ENCODE results near the gene BDKRB2.

Gene BDKRB2

DNA sequence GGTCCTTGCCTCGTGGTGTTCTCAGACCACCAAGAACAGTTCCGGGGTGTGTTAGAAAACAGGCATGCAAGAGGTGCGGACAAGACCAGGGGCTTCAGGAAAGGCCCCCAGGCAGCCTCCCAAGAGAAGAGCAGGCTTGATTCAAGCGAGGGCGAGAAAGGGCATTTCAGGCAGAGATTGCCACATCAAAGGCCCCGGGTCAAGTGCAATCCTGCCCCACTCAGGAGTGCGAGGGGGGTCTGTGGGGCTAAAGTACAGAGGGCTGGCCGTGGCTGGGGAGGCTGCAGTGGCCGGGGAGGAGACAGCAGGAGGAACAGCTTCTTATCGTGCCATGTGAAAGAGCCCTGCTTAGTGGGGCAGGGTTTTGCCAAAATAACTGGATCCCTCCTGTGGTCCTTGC, 2.7 kb upstream of the BDKRB2 start:
- no peak for DNase-seq

DNA sequence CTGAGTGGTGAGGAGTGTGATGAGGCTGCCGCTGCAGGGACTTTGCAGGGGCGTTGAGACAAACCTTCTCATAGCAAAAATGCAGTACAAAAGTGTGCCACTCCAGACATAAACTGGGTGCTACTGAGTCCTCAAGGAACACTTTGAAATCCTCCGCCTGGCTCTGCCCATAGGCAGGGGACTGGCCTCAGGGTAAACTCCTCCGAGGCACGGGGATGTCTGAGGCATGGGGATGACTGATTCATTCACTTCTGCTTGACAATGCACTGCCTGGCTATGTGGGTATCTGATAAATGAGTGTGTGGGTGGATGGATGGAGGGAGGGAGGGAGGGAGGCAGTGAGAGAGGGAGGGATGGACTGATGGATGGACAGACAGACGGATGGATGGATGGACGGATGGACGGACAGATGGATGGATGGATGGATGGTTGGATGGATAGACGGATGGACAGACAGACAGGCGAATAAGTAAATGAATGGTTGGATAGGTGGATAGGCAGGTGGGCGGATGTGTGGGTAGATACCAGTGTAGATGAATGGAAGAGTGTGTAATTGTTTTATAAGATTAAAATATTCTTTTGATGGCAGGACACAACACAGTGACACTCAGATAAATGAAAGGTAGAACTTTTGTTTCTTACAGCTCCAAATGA, 2.1 kb upstream of the BDKRB2 start:
- DNase-seq = no peak

DNA sequence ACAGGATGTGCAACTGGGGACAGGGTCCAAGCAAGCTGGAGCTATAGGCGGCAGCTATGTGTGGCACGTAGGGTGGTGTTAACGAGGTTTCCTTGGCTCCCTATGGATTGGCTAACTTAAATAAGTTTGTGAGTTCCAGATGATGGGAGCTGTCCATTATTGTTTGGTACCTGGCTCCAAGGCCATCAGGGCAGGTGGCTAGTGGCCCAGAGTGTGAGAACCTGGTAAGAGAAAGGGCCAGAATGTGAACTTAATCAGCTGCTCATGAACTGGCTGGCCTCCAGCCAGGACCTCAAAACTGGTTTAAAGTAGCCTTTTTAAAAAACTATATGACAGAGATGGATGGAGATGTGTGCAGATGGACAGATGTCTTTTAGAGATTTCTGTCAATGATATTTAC, 1.5 kb upstream of the BDKRB2 start:
- no peak for DNase-seq

DNA sequence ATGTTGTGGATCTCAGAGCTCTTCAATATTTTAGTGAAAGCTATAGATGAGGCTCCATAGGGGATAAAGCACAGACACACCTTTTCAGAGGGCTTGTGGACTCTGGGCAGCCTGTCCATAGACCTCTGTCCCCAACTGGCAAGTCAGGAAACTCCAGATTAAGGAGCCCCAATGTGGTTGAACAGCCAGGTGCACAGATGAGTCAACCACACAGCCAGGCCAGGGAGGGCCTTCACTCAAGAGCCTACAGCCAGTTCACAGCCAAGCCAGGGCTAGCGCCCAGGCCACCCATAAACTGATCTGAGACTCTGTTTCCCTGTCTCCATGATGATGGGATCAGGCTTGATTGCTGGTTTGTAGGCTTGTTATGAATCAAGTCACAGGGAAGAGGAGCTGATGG, 1.0 kb upstream of the BDKRB2 start:
- no peak for DNase-seq

DNA sequence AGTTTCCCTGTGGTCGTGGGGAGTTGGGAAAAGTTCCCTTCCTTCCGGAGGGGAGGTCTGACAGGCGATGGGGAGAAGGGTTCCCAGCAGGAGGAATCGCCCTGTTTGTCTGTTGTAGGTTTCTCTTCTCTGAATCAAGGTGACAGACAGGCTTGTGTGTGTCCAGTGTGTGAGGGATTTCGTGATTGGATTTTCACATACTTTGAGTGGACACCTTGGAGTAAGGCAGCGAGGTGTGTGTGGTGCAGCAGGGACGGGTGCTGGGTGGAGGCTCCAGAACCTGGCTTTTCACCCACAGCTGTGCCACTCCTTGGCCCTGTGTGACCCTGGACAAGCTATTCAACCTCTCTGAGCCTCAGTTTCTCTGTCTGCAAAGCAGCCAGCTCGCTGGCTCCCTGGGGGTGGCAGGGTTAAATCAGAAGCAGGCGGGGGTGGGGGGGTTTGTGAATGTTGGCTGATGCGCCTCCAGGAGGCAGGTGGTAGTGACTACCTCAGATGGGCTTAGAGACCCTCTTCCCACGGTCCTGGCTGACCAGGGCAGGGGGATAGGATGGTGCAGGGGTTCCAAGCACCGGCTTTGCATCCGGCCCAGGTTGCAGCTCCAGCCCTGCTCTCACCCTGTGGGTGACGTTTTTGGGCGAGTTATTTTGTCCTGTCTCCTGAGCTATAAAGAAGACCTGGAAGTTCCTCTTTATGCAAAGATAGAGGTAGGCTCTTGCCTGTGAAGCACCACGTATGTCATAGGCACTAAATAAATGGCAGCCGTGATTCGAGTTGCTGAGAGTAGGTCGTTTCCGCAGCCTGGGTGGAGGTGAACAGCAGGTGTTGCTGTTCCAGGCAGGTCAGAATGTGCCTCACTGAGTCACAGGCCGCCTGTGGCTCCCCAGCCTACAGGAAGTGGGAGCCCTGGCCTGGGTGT, 679 bp downstream of the BDKRB2 start:
- DNase-seq = no peak

DNA sequence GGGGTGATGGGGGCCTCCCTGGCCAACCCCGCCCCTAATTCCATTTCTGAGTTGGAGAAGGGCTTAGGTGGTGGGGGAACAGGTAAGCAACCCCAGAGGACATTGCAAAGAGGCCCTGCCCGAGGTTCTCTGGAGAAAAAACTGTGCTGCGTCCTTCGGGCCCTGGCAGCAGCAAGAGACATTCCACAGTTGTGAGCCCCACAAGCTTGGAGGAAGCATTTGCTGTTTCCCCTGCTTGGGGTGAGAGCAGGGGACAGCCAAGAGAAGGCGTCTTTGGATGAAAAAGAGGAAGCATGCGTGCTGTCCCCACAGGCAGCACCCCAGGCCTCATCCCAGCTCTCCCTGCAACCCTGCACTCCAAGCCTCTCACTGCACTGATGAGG, 1.3 kb downstream of the BDKRB2 start:
- DNase-seq = no peak

DNA sequence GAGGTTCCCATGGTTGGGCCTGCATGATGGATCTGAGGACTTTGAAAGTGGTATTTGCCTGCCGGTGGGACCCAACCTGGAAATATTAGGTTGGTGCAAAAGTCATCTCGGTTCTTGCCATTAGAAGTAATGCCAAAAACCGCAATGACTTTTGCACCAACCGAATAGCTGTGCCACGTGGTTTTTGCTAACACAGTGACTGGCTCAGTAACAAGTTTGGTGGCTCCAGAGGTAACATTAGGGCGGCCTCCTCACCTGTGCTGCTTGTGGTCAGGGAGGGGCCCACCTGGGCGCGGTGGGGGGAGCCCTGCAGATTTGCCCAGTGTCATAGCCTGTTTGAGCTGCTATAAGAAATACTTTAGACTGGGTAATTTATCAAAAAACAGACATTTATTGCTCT, 1.8 kb downstream of the BDKRB2 start:
- no peak for DNase-seq

DNA sequence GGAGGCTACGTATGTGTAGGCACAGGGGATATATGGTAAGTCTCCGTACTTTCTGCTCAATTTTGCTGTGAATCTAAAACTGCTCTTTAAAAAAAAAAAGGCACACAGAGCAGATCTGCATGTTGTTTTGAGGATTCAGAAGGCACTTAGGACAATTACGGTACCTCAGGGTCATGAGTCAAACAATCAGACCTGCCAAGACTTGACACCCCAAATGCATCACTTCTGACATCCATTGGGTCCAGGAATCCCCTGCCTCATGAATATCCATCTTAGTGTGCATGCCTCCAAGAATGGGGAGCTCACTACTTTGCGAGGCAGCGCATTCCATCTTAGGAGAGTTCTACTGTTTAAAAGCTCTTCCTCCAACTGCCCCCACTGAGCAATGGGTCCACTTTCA, 3.0 kb downstream of the BDKRB2 start:
- DNase-seq = no peak

DNA sequence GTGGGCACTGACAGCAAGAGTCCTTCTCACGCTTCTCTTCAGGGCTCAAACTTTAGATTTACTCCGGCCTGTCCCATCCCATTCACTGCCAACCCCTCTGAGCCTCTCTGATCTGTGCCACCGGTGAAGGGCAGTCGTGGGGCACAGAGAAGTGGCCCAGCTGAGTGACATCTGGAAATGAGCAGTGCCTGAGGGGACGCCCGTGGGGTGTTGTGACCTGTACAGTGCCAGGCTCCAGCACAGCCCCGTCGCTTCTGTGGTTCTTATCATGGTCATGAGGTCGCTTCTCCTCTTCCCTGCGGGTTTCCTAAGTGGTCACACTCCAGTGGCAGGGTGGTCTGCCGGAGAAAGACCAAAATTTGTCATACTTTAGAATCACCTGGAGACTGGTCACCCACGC, 4.1 kb downstream of the BDKRB2 start:
- DNase-seq = no peak

DNA sequence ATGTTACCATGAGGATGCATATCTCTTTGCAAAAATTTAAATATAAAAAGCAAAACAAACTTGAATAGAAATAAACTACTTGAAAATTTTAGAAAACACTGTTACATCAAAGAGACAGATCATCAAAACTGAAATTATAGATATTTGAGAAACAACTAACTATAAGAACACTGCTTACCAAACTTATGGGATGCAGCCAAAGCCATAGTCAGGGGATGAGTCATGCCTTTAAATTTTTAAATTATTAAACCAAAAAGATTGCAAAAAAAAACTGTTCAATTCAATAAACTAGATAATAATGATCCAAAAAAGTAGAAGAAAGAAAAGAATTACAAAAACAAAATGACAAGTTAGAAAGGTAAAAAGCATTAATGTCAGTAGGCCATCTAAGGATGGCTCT, 7.5 kb downstream of the BDKRB2 start:
- DNase-seq = no peak

DNA sequence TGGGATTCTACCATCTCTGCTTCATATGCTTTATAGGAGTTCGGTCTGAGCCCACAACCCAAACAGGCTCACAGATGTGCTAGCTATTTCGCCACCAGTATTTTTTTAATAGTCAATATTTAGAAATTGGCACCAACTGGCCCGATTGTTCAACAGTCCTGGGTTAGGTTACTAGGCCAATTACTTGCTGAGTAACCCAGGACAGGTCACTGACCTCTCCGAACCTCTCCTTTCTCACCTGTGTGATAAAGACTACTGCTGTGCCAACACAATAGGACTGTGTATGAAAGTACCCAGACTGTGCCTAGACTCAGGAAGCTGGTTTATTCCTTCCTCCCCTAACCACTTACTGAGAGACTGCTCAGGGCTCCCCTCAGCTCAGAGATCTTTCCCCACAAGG, 8.3 kb downstream of the BDKRB2 start:
- no peak for DNase-seq

DNA sequence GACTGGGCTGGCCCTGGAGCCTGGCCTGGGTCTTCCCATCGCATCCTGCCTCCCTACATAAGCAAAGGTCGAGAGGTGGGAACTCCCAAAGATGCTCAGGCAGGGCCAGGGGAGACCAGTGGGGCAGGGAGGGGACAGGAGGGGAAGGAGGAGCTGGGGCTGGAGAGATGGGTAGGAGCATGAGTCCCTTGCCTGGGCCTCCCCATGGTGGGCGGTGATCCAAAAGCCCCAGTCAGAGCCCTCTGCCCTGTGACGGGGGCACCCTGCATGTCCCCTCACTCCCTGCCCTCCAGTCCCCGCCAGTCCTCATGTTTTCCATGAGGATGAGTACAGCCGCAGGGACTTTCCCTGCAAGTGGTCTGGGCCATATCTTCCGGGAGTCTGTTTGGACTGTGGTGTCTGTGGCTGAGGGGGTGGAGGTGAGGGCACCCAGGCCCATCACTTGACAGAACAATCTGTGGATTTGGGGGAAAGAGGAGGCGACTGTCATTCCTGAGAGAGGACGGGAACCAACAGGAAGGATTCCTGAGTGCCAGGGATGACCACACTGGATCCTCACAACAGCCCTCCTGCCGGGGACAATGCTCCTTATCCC, 9.3 kb downstream of the BDKRB2 start:
- DNase-seq = no peak

DNA sequence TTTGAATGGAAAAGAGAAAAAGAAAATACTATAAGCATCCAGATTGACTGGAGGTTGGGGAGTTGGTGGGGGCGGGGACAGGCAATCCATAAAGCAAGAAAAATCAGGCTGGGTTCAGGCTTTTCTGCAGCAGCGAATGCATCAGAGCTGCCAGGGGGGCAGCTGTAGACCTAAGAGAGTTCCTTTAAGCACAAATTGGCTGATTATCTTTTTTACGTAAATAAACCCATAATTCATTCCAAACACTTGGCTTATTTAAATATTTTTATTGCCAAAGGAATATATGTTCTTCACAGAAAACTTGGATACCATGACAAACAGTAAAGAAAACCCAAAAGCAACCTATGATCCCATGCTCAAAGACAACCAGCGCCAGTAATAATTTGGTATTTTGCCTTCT, 10.2 kb downstream of the BDKRB2 start:
- DNase-seq = no peak

DNA sequence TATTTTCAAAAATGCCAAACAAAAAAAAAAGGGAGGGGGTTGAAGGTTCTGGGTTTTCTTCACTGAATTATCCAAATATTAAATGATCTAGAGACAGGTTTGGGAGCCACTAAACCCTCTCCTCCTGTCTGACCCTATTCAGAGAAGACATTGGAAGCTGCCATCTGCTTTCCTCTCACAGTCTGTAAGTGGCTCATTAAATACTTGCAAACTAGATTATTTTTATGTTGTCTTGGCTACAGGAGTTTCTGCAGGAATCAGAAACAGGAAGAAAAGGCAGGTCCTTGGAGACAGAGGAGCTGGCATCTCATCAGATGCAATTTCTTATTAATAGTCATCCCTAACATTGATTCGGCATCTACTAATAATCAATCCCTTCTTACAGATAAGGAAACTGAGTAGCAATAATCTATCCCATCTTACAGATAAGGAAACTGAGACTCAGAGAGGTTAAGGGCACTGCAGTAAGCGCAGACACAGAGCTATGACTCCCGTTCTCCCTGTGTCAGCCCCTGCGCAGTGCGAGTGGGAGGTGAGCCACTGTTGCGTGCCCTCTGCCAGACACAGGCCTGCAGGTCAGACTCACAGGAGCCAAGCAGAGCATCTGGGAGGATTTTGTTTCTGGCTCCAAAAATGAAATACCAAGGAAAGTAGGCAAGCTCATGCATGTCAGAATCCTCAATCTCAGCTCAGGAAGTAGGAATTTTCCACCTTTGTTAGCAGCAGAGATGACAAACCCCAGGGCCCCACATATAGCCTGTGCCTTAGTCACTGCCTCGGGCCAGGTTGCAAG, 11.0 kb downstream of the BDKRB2 start:
- DNase-seq = no peak

DNA sequence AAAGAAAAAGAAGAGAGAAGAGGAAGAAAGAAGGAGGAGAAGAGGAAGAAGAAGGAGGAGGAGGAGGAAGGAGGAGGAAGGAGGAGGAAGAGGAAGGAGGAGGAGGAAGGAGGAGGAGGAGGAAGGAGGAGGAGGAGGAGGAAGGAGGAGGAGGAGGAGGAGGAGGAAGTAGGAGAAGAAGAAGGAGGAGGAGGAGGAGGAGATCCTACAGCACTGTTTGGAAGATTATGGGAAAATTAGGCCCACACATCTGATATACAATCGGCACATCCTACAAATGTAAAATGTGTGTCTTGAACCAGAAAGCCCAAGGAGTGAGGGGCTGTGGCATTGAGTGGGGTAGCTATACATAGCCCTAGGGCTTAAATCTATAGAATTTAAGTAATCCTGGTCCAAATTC, 12.0 kb downstream of the BDKRB2 start:
- DNase-seq = no peak

DNA sequence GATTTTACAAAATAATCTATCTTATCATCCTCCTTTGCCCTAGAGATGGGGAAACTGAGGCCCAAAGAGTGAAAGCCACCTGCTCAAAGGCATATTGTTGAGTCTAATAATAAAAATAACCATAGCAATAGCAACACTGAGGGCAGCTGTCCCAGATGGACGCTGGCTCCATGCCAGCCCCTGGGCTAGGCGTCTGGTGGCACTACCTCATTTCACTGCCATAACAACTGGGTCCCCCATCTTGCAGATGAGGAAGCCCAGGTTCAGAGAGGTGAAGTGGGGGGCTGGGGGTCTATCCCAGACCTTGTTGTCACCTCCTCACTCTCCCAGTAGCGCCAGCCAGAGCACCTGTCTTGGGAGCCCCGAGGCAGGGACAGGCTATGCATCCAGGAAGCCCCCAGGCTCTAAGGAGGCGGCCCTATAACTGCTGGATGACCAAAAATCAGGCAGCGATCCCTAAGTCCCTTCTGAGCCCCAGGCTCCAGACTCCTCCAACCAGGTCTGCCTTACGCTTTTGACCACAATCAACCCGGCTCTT, 12.8 kb downstream of the BDKRB2 start:
- DNase-seq = peak; percentile 14

DNA sequence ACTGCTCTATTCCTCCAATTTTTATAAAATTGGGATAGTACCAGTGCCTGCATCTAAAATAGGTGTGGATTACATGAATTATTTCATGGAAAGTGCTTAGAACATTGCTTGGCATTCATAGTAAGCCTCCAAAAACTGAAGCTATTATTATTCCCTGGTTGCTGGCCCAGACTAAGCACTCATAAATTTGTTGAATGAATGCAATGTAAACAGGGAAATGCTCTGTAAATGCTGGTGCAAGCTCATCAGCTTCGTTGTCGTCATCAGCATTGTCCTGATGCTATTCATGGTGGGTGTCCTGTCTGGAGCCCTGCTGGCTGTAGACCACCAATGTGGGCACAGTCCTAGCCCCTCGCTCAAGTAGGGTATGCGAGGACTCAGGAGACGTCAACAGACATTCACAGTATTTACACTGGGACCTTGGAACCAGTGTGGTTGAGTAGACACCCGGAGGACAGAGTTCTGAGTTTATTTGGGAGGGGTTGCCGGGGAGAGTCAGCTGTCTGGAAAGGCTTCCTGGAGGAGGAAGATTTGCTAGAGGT, 16.5 kb downstream of the BDKRB2 start:
- DNase-seq = peak; percentile 57

DNA sequence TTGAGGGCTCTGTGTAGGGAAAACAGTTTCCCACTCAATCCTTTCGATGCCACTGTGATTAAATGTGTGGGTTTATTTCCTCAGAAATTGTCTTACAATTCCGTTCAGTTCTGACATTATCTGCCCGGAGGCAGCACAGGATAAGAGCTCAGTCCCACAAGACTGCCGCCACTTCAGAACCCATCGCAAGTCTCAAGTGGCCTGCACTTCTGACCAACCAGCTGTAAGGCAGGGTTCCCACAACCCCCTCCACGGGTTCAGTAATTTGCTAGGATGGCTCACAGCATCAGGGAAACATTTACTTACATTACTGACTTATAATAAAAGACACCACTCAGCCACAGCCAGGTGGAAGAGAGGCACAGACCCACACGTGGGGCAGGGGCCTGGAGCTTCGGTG, 17.2 kb downstream of the BDKRB2 start:
- DNase-seq = no peak

DNA sequence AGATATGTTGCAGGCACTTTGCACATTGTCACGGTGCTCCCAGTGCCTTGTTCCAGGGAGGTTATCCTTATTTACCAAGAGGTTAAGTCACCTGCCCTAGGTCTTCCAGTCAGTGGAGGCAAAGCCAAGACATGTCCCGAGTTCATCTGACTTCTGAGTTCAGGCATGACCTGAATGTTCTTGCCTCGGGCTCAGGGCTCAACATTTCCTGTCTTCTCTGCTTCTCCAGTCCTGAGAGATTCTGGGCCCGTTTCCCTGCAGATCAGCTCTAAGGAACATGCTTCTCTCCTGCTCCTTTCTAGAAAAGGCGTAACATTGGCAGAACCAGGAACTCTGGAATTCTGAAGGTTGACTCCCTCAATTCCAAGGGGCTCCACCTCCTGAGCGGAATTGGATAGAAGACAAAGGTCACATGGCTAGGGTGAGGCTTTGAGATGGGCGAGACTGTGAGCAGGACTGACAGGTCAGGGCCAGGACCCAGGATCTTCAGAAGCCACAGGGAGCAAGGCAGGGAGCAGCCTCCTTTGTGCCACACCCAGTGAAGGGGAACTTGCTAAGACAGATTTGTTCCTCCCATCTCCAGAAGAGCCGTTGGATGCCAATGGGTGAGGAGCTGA, 19.9 kb downstream of the BDKRB2 start:
- no peak for DNase-seq

DNA sequence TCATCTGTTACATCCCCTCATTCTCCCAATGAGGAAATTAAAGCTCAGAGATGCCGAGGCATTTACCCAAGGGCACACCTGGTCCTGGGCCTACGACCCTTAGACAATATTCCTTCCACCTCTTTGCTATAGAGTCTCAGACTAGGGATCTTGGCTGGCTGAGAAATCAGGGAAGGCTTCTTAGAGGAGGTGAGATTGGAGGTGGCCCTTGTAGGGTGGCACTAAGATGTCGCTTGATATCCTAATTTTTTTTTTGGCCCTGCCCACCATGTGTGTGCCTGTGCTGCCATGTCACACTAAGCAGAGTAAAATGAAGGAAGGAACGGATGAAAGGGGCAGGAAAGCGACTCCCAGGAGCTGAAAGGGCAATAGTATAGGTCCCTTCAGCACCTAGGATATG, 20.6 kb downstream of the BDKRB2 start:
- DNase-seq = no peak

DNA sequence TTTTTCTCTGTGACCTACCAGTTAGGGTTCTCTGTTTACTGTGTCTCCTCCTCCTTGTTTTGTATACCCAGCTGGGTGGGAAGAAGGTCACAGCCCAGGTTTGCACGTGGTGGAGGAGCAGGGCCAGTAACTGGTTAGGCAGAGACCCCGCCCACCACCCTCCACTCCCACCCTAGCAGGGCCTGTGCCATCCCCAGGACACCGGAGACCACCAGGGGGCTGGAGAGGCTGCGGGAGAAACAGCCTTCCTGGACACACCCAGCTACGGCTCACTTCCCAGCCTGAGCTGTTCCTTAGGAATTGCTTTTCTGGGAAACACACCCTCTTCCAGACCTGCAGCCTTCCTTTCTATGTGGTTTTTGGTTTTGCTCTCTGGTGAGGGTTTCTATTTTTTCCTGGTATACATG, 21.1 kb downstream of the BDKRB2 start:
- DNase-seq = no peak

DNA sequence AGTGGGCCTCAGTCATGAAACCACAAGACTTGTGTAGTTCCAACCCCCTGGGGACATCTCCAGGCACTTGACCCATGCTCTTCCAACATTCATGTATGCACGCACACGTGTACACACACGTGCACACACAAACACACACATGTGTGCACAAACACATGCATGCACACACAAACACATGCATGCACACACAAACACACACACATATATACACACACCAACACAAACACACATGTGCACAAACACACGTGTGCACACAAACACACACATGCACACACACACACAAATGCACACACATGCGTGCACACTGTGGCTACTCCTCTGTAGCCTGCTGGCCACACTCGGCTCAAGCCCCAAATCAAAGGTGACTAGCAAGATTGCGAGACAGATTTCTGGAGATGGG, 22.8 kb downstream of the BDKRB2 start:
- DNase-seq = no peak

Measured in NCI-H2029 (cell line).